GM12878 (cell line): ENCODE results near the gene THYN1. TPM values are rescaled to one million over a fixed set of nuclear protein-coding genes. Genes with fewer than 3 reads are reported as not detected.

Experiments
- ATAC-seq: fragments of 200-7000 bp; cut with Tn5 transposase; 3 replicates; pipeline ENCODE4 v1.9.1; 2020; ENCODE audit warnings: mild to moderate bottlenecking, moderate library complexity
- BruUV-seq: library from RNA; stranded (reverse); fragments of 400-500 nt; replicated peaks from 2 replicates; lab custom pipeline; 2021; lab: Mats Ljungman, UMichigan
- CTCF ChIA-PET: fragments of 300-600 bp; sonication (Branson Sonifier 250); formaldehyde crosslinking; extraction: SDS; loops from one replicate; lab custom pipeline; 2021; ENCODE audit warnings: inconsistent platforms; lab: Yijun Ruan, JAX
- POLR2A ChIA-PET: fragments of 350-600 bp; formaldehyde crosslinking; extraction: SDS; loops from one replicate; lab custom pipeline; 2021; ENCODE audit warnings: inconsistent platforms; lab: Charles Lee
- RAD21 ChIA-PET: fragments of 300-600 bp; sonication (Branson Sonifier 250); formaldehyde crosslinking; loops from one replicate; lab custom pipeline; 2023; ENCODE audit warnings: antibody characterized with exemption; ENCODE audit not compliant: unreplicated experiment; lab: Charles Lee
- SMC1A ChIA-PET: fragments of 300-600 bp; sonication (Branson Sonifier 250); formaldehyde crosslinking; loops from one replicate; lab custom pipeline; 2023; ENCODE audit not compliant: unreplicated experiment, uncharacterized antibody; lab: Charles Lee
- DNase-seq: peaks from one replicate; pipeline ENCODE4 v3.0.0-alpha.2; 2011; ENCODE audit warnings: low read depth, low spot score
- FAIRE-seq: peaks from 3 replicates; lab custom pipeline; 2011; peaks lifted over from hg19 to GRCh38; lab: Jason Lieb, UNC
- H2AFZ ChIP-seq: 2 replicates; pipeline ENCODE4 v1.6.0; 2011; ENCODE audit warnings: low read depth, low read length, control low read depth; ENCODE audit not compliant: control insufficient read depth
- H3K27ac ChIP-seq: 2 replicates; pipeline ENCODE4 v1.5.1; 2011; ENCODE audit warnings: control low read depth; ENCODE audit not compliant: control insufficient read depth, insufficient read depth
- H3K27me3 ChIP-seq, 2 experiments: replicated peaks in 1 of 2; 2 replicates each; pipeline versions ENCODE4 v1.6.0 to v1.6.1; 2011; ENCODE audit warnings: low read length in 1 of 2; ENCODE audit not compliant: control insufficient read depth in 2 of 2, insufficient read depth in 2 of 2
- H3K36me3 ChIP-seq, 2 experiments: 2 replicates each; pipeline ENCODE4 v1.5.1; 2011; ENCODE audit warnings: low read length in 1 of 2; ENCODE audit not compliant: control insufficient read depth in 2 of 2, insufficient read depth in 2 of 2
- H3K4me1 ChIP-seq: 2 replicates; pipeline ENCODE4 v1.6.1; 2011; ENCODE audit warnings: mild to moderate bottlenecking, low read length, moderate library complexity, mixed read lengths; ENCODE audit not compliant: control insufficient read depth, insufficient read depth
- H3K4me2 ChIP-seq: 2 replicates; pipeline ENCODE4 v1.6.0; 2011; ENCODE audit warnings: control low read depth; ENCODE audit not compliant: control insufficient read depth, insufficient read depth
- H3K4me3 ChIP-seq: fragments of 200-600 bp; sonication (generic); 2 replicates; pipeline ENCODE4 v1.5.1; 2016
- H3K79me2 ChIP-seq: 2 replicates; pipeline ENCODE4 v1.6.0; 2011; ENCODE audit warnings: low read length; ENCODE audit not compliant: control insufficient read depth, insufficient read depth
- H3K9ac ChIP-seq: 2 replicates; pipeline ENCODE4 v1.8.0; 2011; ENCODE audit warnings: low read length, control low read depth, mixed read lengths; ENCODE audit not compliant: control insufficient read depth, insufficient read depth
- H3K9me3 ChIP-seq: replicated peaks from 3 replicates; pipeline ENCODE4 v1.5.1; 2011; ENCODE audit warnings: mild to moderate bottlenecking, low read length; ENCODE audit not compliant: control insufficient read depth, insufficient read depth
- H4K20me1 ChIP-seq: 2 replicates; pipeline ENCODE4 v1.6.0; 2011; ENCODE audit not compliant: control insufficient read depth, insufficient read depth
- BACH1 ChIP-seq: fragments of 450-650 bp; IDR thresholded peaks from 2 replicates; pipeline ENCODE4 v1.6.1; 2017; ENCODE audit warnings: mild to moderate bottlenecking, borderline replicate concordance
- BCL11A ChIP-seq: IDR thresholded peaks from 2 replicates; pipeline ENCODE4 v1.6.1; 2011; ENCODE audit warnings: low read depth, low read length
- BCL3 ChIP-seq: IDR thresholded peaks from 2 replicates; pipeline ENCODE4 v1.6.1; 2011; ENCODE audit warnings: borderline replicate concordance, low read depth, mild to moderate bottlenecking, moderate library complexity, low read length; ENCODE audit not compliant: insufficient read depth, poor library complexity, severe bottlenecking
- CHD2 ChIP-seq: IDR thresholded peaks from 2 replicates; pipeline ENCODE4 v1.6.1; 2011; ENCODE audit warnings: low read depth, low read length, improper control_type of control experiment, borderline replicate concordance
- CUX1 ChIP-seq: IDR thresholded peaks from 2 replicates; pipeline ENCODE4 v1.6.1; 2012; ENCODE audit warnings: improper control_type of control experiment, low read depth, low read length; ENCODE audit not compliant: insufficient replicate concordance
- LARP7 ChIP-seq: fragments of 450-650 bp; IDR thresholded peaks from 2 replicates; pipeline ENCODE4 v1.6.1; 2017; ENCODE audit warnings: mild to moderate bottlenecking
- POU2F2 ChIP-seq: IDR thresholded peaks from 3 replicates; pipeline ENCODE4 v1.6.1; 2011; ENCODE audit warnings: low read depth, mild to moderate bottlenecking, low read length, borderline replicate concordance
- RUNX3 ChIP-seq: IDR thresholded peaks from 2 replicates; pipeline ENCODE4 v1.6.1; 2012; ENCODE audit warnings: low read length, inconsistent platforms
- USF2 ChIP-seq: IDR thresholded peaks from 2 replicates; pipeline ENCODE4 v1.6.1; 2011; ENCODE audit warnings: low read depth, low read length, improper control_type of control experiment, borderline replicate concordance
- YBX1 ChIP-seq: fragments of 450-650 bp; IDR thresholded peaks from 2 replicates; pipeline ENCODE4 v1.6.1; 2016; ENCODE audit warnings: antibody characterized with exemption
- ZBTB11 ChIP-seq: fragments of 450-650 bp; formaldehyde crosslinking; IDR thresholded peaks from 2 replicates; pipeline ENCODE4 v1.5.0; 2022; ENCODE audit warnings: mild to moderate bottlenecking, missing genetic modification characterization
- whole genome bisulfite sequencing: methylation state at CpG from one replicate; pipeline ENCODE4 v1.1.6; 2016; ENCODE audit warnings: low lambda C conversion rate; ENCODE audit not compliant: insufficient replicate concordance, insufficient coverage; ENCODE audit errors: missing lambda C conversion rate; 5-methylcytosine and 5-hydroxymethylcytosine counted together
- in situ Hi-C: fragments of 300-500 bp; cut with MboI; formaldehyde crosslinking; loops from 9 replicates; pipeline ENCODE4 v1.14.3; 2018; ENCODE audit warnings: mixed read lengths
- intact Hi-C: fragments of 100-400 bp; cut with micrococcal nuclease; formaldehyde crosslinking; loops from one replicate; pipeline ENCODE4 v1.14.2; 2022; ENCODE audit not compliant: unreplicated experiment
- polyA plus RNA-seq, 11 experiments: library from polyadenylated mRNA; depleted of rRNA in 4 of 11; unstranded in 6 of 11; stranded (reverse) in 5 of 11; fragments of >200 nt; fragmentation: Nextera tagmentation in 4 of 11; fragmentation: Illumina TruSeq in 1 of 11; extraction: Ambion mirVana in 4 of 11; extraction: Trizol in 1 of 11; gene quantifications; 1 replicate in 1 of 11; 2 replicates in 10 of 11; pipeline versions ENCODE4 v1.2.1 to v1.2.3, GENCODE V29; 2011 to 2016; ENCODE audit warnings: inconsistent platforms in 2 of 11, missing spikeins in 2 of 11, low read depth in 1 of 11
- total RNA-seq, 4 experiments: library from RNA; depleted of rRNA in 3 of 4; stranded (reverse); fragments of >200 nt in 3 of 4; fragmentation: Illumina TruSeq in 1 of 4; extraction: Trizol in 1 of 4; gene quantifications; 2 replicates each; pipeline versions ENCODE4 v1.2.1 to v1.2.3, GENCODE V29; 2013 to 2021

Gene THYN1
- total and polyA plus RNA-seq, 10 of the 15 experiments (the other 5 are each of a cell fraction or from before 2014, with no cell fraction given) = 45.7 to 221 (median 96.3) TPM

GRCh38 chr11:134292661-134293060 lies 39.5 kb upstream of the THYN1 start:
- intact Hi-C loops (no loop called here), in situ Hi-C loops (no loop called here)
- 57% methylated on average over 13 of the region's 15 CpGs for WGBS
- Histone ChIP-seq H2AFZ (no peak overlapping the region), H3K79me2 (no peaks in the 10 kb centered on the region), H3K4me1 (no peaks in the 10 kb centered on the region), H3K4me3 (no peak overlapping the region), H3K4me2 (no peak overlapping the region), H3K36me3 (no peaks in the 10 kb centered on the region), H3K9me3 (no peaks in the 10 kb centered on the region), H3K27ac (no peak overlapping the region), H3K9ac (no peak overlapping the region), H4K20me1 (no peaks in the 10 kb centered on the region), H3K27me3 (peaks cover 0 to 2% of the 10 kb centered on the region in 2 experiments; a peak in 1 of 4 replicates)
- RAD21 ChIA-PET = no interaction called here
- DNase-seq (no peak), ATAC-seq (no peak), FAIRE-seq (no peak)
- CTCF ChIA-PET = no interaction called here
- BruUV-seq = no TSS peak
- POLR2A ChIA-PET = no interaction called here
- SMC1A ChIA-PET = no interaction called here
- TF ChIP-seq ZBTB11 (no peak), USF2 (no peak), POU2F2 (no peak), RUNX3 (no peak), CUX1 (no peak), BCL3 (no peak), CHD2 (no peak), BCL11A (no peak), BACH1 (no peak), YBX1 (no peak), LARP7 (no peak)
